Measurements from ENCODE around the gene MTCL1. TPM values are rescaled to one million over a fixed set of nuclear protein-coding genes. Genes with fewer than 3 reads are reported as not detected.

MTCL1 gene
- total and polyA plus RNA-seq, 4 donors, result 0.65 to 5.4 (median 1.4) TPM

- H3K36me3 ChIP-seq (ENCODE audit: control insufficient read depth in 4 of 4, insufficient read depth in 3 of 4, low read depth in 1 of 4, low read length in 3 of 4), result no peaks in the 10 kb centered on the region
Observed at GRCh38 chr18:8711736-8712135, 6.4 kb downstream of the MTCL1 start.

More at GRCh38 chr18:8711736-8712135, 6.4 kb downstream of the MTCL1 start:
- Histone ChIP-seq H3K9me3 (ENCODE audit: control insufficient read depth in 4 of 4, low read length in 3 of 4) (no peaks in the 10 kb centered on the region), H3K4me3 (ENCODE audit: low read depth in 1 of 3, low read length in 3 of 3) (no peak overlapping the region), H3K4me1 (ENCODE audit: control insufficient read depth in 4 of 4, insufficient read depth in 4 of 4, low read length in 3 of 4) (peaks cover 0 to 3% (median 1%) of the 10 kb centered on the region in 4 donors), H3K27ac (ENCODE audit: low read depth in 1 of 2, low read length in 2 of 2) (no peak overlapping the region), H3K27me3 (ENCODE audit: control insufficient read depth in 4 of 4, insufficient read depth in 4 of 4, low read length in 3 of 4) (no peaks in the 10 kb centered on the region), H3K9ac (ENCODE audit: low read depth in 1 of 2, low read length in 2 of 2) (no peak overlapping the region)
- no peak for TF ChIP-seq REST (IDR thresholded peaks at IDR 0.05)
- TF ChIP-seq EGR1 (IDR thresholded peaks at IDR 0.05; ENCODE audit: low read depth in 2 of 2), result no peak
- no peak for TF ChIP-seq RAD21 (IDR thresholded peaks at IDR 0.05)
- TF ChIP-seq MAX (IDR thresholded peaks at IDR 0.05), result no peak
- TF ChIP-seq ZBTB33 (IDR thresholded peaks at IDR 0.05), result no peak
- no peak for TF ChIP-seq FOXA2 (IDR thresholded peaks at IDR 0.05)
- no peak for TF ChIP-seq TAF1 (conservative IDR thresholded peaks at IDR 0.05)
- TF ChIP-seq CTCF (IDR thresholded peaks at IDR 0.05; ENCODE audit: low read depth, low read length, missing input control), result no peak
- TF ChIP-seq SP1 (IDR thresholded peaks at IDR 0.05), result no peak
- TF ChIP-seq YY1 (IDR thresholded peaks at IDR 0.05), result no peak
- TF ChIP-seq HNF4A (conservative IDR thresholded peaks at IDR 0.05), result no peak
- no peak for TF ChIP-seq FOXA1 (IDR thresholded peaks at IDR 0.05)
- TF ChIP-seq ATF3 (IDR thresholded peaks at IDR 0.05), result no peak
- WGBS, result 97% methylated on average over 5 of the region's 5 CpGs
- no peak for DNase-seq (ENCODE audit: low spot score)
